ENCODE data around the gene STARD13.

Gene STARD13

DNA sequence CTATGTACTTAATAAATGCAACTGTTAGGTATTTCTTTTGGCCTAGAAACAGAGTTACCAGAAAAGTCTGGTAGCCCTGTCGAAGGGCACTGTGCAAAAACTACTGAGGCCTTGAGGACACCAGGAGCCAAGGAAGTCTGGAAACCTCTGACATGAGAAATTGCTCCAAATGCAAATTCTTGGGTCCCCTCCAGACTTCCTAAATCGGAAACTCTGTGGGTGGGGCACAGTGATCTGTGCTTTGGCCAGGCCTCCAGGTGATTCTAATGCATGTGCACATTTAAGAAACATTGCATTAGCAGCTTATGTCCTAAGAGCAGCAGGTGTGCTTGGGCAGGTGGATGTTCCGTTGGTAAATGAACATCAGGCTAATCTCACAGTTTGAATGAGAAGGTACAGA lies 50.0 kb downstream of the STARD13 start:
- in situ Hi-C loops (cut with HindIII; ENCODE audit: low pct_ligation_motif_present, low sequenced_read_pairs): no loop called here
- Histone ChIP-seq H3K4me3 (ENCODE audit: low read depth, low read length) (no peak overlapping the region), H3K27me3 (replicated peaks) (no peaks in the 10 kb centered on the region), H3K27ac (peak overlapping the region; percentile 67), H3K36me3 (replicated peaks) (peaks cover 21% of the 10 kb centered on the region)
- no peak for DNase-seq
- TF ChIP-seq, protein P1, sequence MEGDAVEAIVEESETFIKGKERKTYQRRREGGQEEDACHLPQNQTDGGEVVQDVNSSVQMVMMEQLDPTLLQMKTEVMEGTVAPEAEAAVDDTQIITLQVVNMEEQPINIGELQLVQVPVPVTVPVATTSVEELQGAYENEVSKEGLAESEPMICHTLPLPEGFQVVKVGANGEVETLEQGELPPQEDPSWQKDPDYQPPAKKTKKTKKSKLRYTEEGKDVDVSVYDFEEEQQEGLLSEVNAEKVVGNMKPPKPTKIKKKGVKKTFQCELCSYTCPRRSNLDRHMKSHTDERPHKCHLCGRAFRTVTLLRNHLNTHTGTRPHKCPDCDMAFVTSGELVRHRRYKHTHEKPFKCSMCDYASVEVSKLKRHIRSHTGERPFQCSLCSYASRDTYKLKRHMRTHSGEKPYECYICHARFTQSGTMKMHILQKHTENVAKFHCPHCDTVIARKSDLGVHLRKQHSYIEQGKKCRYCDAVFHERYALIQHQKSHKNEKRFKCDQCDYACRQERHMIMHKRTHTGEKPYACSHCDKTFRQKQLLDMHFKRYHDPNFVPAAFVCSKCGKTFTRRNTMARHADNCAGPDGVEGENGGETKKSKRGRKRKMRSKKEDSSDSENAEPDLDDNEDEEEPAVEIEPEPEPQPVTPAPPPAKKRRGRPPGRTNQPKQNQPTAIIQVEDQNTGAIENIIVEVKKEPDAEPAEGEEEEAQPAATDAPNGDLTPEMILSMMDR (IDR thresholded peaks at IDR 0.05; ENCODE audit: low read depth, low read length, missing control alignments): no peak

DNA sequence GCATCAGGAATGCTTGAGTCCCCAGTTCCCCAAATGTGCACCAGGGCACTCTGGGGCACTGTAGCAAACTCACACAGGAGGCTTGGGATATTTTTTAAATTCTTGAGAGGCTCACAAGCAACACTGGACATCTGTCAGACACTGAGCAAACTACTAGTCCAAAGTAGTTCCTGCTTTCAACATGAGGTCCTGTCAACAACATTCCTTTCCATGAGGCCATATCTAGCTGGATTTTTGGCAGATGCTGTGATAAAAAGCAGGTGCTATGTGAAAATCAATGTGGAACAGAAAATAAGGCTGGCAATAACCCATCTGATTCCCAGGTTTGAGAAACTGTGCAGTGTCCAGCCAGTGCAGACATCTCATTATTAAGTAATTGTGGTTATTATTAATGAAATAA lies 50.5 kb downstream of the STARD13 start:
- no peaks in the 10 kb centered on the region for H3K27me3 ChIP-seq (replicated peaks)
- no peak overlapping the region for H3K4me3 ChIP-seq (ENCODE audit: low read depth, low read length)
- H3K27ac ChIP-seq: peak overlapping the region; percentile 67
- TF ChIP-seq, protein P1 (IDR thresholded peaks at IDR 0.05; ENCODE audit: low read depth, low read length, missing control alignments): no peak
- DNase-seq: peak; percentile 47
- in situ Hi-C loops (cut with HindIII; ENCODE audit: low pct_ligation_motif_present, low sequenced_read_pairs): no loop called here
- peaks cover 21% of the 10 kb centered on the region for H3K36me3 ChIP-seq (replicated peaks)

GRCh38 chr13:33233547-33233946 lies 52.0 kb downstream of the STARD13 start:
- no peak for DNase-seq
- TF ChIP-seq, protein P1 (IDR thresholded peaks at IDR 0.05; ENCODE audit: low read depth, low read length, missing control alignments): no peak
- H3K27ac ChIP-seq: no peak overlapping the region
- in situ Hi-C loops (cut with HindIII; ENCODE audit: low pct_ligation_motif_present, low sequenced_read_pairs): no loop called here
- H3K27me3 ChIP-seq (replicated peaks): no peaks in the 10 kb centered on the region
- H3K36me3 ChIP-seq (replicated peaks): peaks cover 18% of the 10 kb centered on the region
- H3K4me3 ChIP-seq (ENCODE audit: low read depth, low read length): no peak overlapping the region

GRCh38 chr13:33232883-33233282 lies 52.7 kb downstream of the STARD13 start:
- Histone ChIP-seq H3K27ac (no peak overlapping the region), H3K4me3 (ENCODE audit: low read depth, low read length) (no peak overlapping the region), H3K36me3 (replicated peaks) (peaks cover 18% of the 10 kb centered on the region), H3K27me3 (replicated peaks) (no peaks in the 10 kb centered on the region)
- TF ChIP-seq, protein P1 (IDR thresholded peaks at IDR 0.05; ENCODE audit: low read depth, low read length, missing control alignments): no peak
- DNase-seq: no peak
- in situ Hi-C loops (cut with HindIII; ENCODE audit: low pct_ligation_motif_present, low sequenced_read_pairs): no loop called here

DNA sequence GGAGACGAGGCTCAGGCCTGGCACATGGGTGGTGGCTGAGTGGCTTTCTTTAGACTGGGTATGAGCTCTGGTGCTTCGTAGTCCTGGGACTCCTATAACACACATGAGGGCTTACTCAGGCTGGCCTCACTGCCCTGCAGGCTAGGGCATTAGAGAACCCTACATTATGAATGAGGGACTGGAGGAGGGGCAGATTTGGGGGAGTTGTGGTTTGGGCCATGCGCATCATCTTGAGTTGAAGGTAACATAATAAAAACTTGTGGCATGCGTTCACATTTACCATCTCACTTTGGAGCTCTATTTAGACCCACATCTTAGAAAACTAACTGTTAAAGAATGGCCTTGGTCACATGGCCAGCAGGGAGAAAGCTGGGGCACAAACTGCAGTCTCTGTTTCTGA lies 54.2 kb downstream of the STARD13 start:
- H3K4me3 ChIP-seq (ENCODE audit: low read depth, low read length): no peak overlapping the region
- TF ChIP-seq, protein P1 (IDR thresholded peaks at IDR 0.05; ENCODE audit: low read depth, low read length, missing control alignments): no peak
- in situ Hi-C loops (cut with HindIII; ENCODE audit: low pct_ligation_motif_present, low sequenced_read_pairs): no loop called here
- no peak for DNase-seq
- H3K27ac ChIP-seq: no peak overlapping the region
- H3K27me3 ChIP-seq (replicated peaks): no peaks in the 10 kb centered on the region
- peaks cover 18% of the 10 kb centered on the region for H3K36me3 ChIP-seq (replicated peaks)

- H3K4me3 ChIP-seq (ENCODE audit: low read depth, low read length): no peak overlapping the region
- H3K27ac ChIP-seq: peak overlapping the region; percentile 84
- in situ Hi-C loops (cut with HindIII; ENCODE audit: low pct_ligation_motif_present, low sequenced_read_pairs): no loop called here
- H3K27me3 ChIP-seq (replicated peaks): no peaks in the 10 kb centered on the region
- TF ChIP-seq, protein P1 (IDR thresholded peaks at IDR 0.05; ENCODE audit: low read depth, low read length, missing control alignments): no peak
- H3K36me3 ChIP-seq (replicated peaks): peaks cover 18% of the 10 kb centered on the region
- peak; percentile 62 for DNase-seq
Observed at GRCh38 chr13:33230178-33230881, 55.2 kb downstream of the STARD13 start.
